ENCODE results near the gene HTRA1. TPM values are rescaled to one million over a fixed set of nuclear protein-coding genes. Genes with fewer than 3 reads are reported as not detected.
A peak's percentile ranks its signal among the peaks of the same experiment; 100 is the strongest.

The HTRA1 gene
- total and polyA plus RNA-seq, 7 donors = 11.4 to 30.8 (median 11.8) TPM

DNA sequence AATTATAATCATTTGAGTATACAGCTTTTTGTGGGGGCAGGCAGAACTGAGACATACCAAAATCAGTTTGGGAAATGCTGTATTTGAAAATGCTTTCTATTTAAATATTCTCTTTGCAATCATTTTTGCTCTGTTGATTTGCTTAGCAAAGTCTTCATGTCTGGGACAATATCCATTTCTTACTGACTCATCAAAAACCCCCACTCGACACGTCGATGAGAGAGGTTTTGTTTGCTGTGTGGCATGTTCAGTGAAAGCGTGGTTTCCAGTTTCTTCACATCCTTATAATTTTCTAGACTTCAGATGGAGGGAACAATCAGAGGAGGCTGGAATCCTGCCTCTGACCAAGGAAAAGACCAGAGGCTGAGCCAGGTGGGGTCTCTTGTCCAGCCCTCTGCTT lies 28.9 kb downstream of the HTRA1 start:
- Histone ChIP-seq H3K9me3 (no peaks in the 10 kb centered on the region), H3K4me3 (no peak overlapping the region), H3K27ac (no peak overlapping the region), H3K27me3 (ENCODE audit: insufficient read depth in 3 of 3, low read length in 2 of 3) (no peaks in the 10 kb centered on the region), H3K36me3 (ENCODE audit: insufficient read depth in 1 of 2, low read depth in 1 of 2) (no peaks in the 10 kb centered on the region), H3K4me1 (peaks cover 5% of the 10 kb centered on the region)
- 73 to 83% (median 78%) methylated on average over 4 of the region's 4 CpGs for WGBS, 3 donors
- TF ChIP-seq CTCF (IDR thresholded peaks at IDR 0.05) = no peak
- no peak for DNase-seq
- ATAC-seq = no peak
- intact Hi-C loops (cut with DNase I) = no loop called here

GRCh38 chr10:122490786-122491680 lies 29.7 kb downstream of the HTRA1 start:
- TF ChIP-seq CTCF (IDR thresholded peaks at IDR 0.05) = no peak
- no peaks in the 10 kb centered on the region for H3K36me3 ChIP-seq (ENCODE audit: insufficient read depth in 1 of 2, low read depth in 1 of 2)
- ATAC-seq = peak in 3 of 4 donors; percentile 20 to 64 (median 45)

DNA sequence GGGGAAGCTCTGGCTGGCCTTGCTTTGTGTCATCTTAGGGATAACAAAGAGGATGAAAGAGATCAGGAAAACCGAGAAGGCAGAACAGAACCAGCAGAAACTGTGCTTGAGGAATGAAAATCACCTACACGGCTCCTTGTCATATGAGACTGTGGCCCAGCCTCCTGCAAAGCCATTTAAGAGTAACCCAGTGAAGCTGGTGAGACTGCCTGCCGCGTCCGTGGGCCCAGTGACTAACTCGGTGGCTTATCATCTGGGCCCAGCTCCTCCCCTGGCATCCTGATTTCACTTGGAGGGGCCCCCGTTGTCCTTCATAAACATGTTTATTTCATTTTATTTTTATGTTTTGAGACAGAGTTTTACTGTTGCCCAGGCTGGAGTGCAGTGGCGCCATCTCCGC lies 30.7 kb downstream of the HTRA1 start:
- DNase-seq = no peak
- ATAC-seq = no peak
- intact Hi-C loops (cut with DNase I) = loop anchor here in 1 of 2 donors (2.0 kb wide), 1 partner anchor 17 kb away; no protein-coding TSS in a partner anchor
- H3K27me3 ChIP-seq (ENCODE audit: insufficient read depth in 3 of 3, low read length in 2 of 3) = no peaks in the 10 kb centered on the region
- TF ChIP-seq CTCF (IDR thresholded peaks at IDR 0.05) = no peak
- H3K4me1 ChIP-seq = no peaks in the 10 kb centered on the region
- H3K9me3 ChIP-seq = no peaks in the 10 kb centered on the region
- no peak overlapping the region for H3K27ac ChIP-seq
- no peak overlapping the region for H3K4me3 ChIP-seq
- no peaks in the 10 kb centered on the region for H3K36me3 ChIP-seq (ENCODE audit: insufficient read depth in 1 of 2, low read depth in 1 of 2)
- WGBS, 3 donors = 92 to 94% (median 93%) methylated on average over 9 of the region's 9 CpGs

More at GRCh38 chr10:122490786-122491680, 29.7 kb downstream of the HTRA1 start:
- no peak overlapping the region for H3K27ac ChIP-seq
- peaks cover under 1% of the 10 kb centered on the region for H3K4me1 ChIP-seq
- H3K4me3 ChIP-seq = no peak overlapping the region
- DNase-seq = peak in 1 of 2 donors; percentile 31
- no peaks in the 10 kb centered on the region for H3K27me3 ChIP-seq (ENCODE audit: insufficient read depth in 3 of 3, low read length in 2 of 3)
- 72 to 83% (median 78%) methylated on average over 26 of the region's 26 CpGs for WGBS, 3 donors
- intact Hi-C loops (cut with DNase I) = no loop called here
- no peaks in the 10 kb centered on the region for H3K9me3 ChIP-seq

DNA sequence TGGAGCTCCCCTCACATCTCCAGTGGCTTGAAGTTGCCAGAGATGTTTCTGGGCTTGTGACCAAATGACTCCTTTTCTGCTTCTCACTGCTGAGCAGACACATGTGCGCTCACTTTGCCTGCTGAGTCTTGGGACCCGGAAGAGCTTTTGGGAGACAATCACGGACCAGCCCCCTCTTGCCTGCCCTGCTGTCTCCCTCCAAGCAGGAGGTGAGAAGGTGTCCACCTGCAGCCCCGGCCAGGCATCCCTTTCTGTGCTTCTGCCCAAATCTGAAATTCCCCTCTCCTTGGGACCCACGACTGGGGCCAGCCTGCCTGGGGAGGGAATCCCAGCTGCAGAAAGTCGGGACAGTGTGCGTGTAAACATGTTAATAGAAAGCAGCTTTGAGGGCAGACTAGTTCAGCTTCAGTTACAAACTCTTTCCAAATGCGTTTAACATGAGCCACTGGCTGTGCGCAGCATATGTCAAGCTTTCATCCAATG lies 31.7 kb downstream of the HTRA1 start:
- Histone ChIP-seq H3K9me3 (no peaks in the 10 kb centered on the region), H3K36me3 (ENCODE audit: insufficient read depth in 1 of 2, low read depth in 1 of 2) (no peaks in the 10 kb centered on the region), H3K27me3 (ENCODE audit: insufficient read depth in 3 of 3, low read length in 2 of 3) (no peaks in the 10 kb centered on the region), H3K4me1 (no peaks in the 10 kb centered on the region), H3K27ac (peak overlapping the region; percentile 14), H3K4me3 (no peak overlapping the region)
- ATAC-seq (peak in 2 of 4 donors; percentile 25 to 30), DNase-seq (no peak)
- intact Hi-C loops (cut with DNase I) = loop anchor here in 1 of 2 donors (2.0 kb wide), 1 partner anchor 18 kb away; no protein-coding TSS in a partner anchor
- no peak for TF ChIP-seq CTCF (IDR thresholded peaks at IDR 0.05)
- 71 to 76% (median 72%) methylated on average over 9 of the region's 9 CpGs for WGBS, 3 donors

Measured in psoas muscle (tissue), 8 donors.